Neural progenitor cell (in vitro differentiated cells): ENCODE measurements around the gene CD22. TPM values are rescaled to one million over a fixed set of nuclear protein-coding genes. Genes with fewer than 3 reads are reported as not detected.
"Not testable (repeated sequence)": the region's sequence is repeated elsewhere in the genome, so short reads cannot be mapped to it uniquely, and the experiment has no call there.

Experiments
- DNase-seq: peaks from one replicate; pipeline ENCODE4 v3.0.0-alpha.2; 2016; ENCODE audit warnings: low spot score
- H2AFZ ChIP-seq: fragments of 200-600 bp; sonication (generic); replicated peaks from 2 replicates; pipeline ENCODE4 v1.6.1; 2016; ENCODE audit warnings: antibody characterized with exemption
- H3F3A ChIP-seq: fragments of 200-600 bp; sonication (generic); 2 replicates; pipeline ENCODE4 v1.6.1; 2016; ENCODE audit warnings: antibody characterized with exemption, low read depth
- H3K27ac ChIP-seq: fragments of 200-600 bp; sonication (generic); 2 replicates; pipeline ENCODE4 v1.5.1; 2016; ENCODE audit warnings: mild to moderate bottlenecking
- H3K27me3 ChIP-seq: fragments of 200-600 bp; sonication (generic); 2 replicates; pipeline ENCODE4 v1.6.1; 2016; ENCODE audit warnings: mild to moderate bottlenecking, moderate library complexity
- H3K36me3 ChIP-seq: fragments of 200-600 bp; sonication (generic); 2 replicates; pipeline ENCODE4 v1.5.1; 2016
- H3K4me1 ChIP-seq: fragments of 200-600 bp; sonication (generic); 2 replicates; pipeline ENCODE4 v1.6.1; 2016; ENCODE audit warnings: mixed run types
- H3K4me2 ChIP-seq: fragments of 200-600 bp; sonication (generic); 2 replicates; pipeline ENCODE4 v1.6.1; 2016
- H3K4me3 ChIP-seq: fragments of 200-600 bp; sonication (generic); 2 replicates; pipeline ENCODE4 v1.5.1; 2016
- H3K79me2 ChIP-seq: fragments of 200-600 bp; sonication (generic); 2 replicates; pipeline ENCODE4 v1.6.1; 2016; ENCODE audit warnings: low read depth
- H3K9ac ChIP-seq: fragments of 200-600 bp; sonication (generic); 2 replicates; pipeline ENCODE4 v1.6.1; 2016
- H3K9me3 ChIP-seq: fragments of 200-600 bp; sonication (generic); 2 replicates; pipeline ENCODE4 v1.5.1; 2016; ENCODE audit warnings: low read depth
- H4K20me1 ChIP-seq: fragments of 200-600 bp; sonication (generic); 2 replicates; pipeline ENCODE4 v1.6.1; 2016; ENCODE audit warnings: low read depth
- H3K27ac Mint-ChIP-seq: 3 replicates; pipeline ENCODE4 v1.8.0; 2021; ENCODE audit warnings: mixed read lengths
- H3K27me3 Mint-ChIP-seq: 2 replicates; pipeline ENCODE4 v1.8.0; 2022; ENCODE audit warnings: low read depth, mild to moderate bottlenecking, inconsistent platforms, moderate library complexity, mixed read lengths; ENCODE audit not compliant: insufficient read depth
- H3K36me3 Mint-ChIP-seq: 3 replicates; pipeline ENCODE4 v1.8.0; 2021; ENCODE audit warnings: mixed read lengths
- H3K4me1 Mint-ChIP-seq: 3 replicates; pipeline ENCODE4 v1.8.0; 2021; ENCODE audit warnings: mixed read lengths
- H3K4me3 Mint-ChIP-seq: 3 replicates; pipeline ENCODE4 v1.8.0; 2021; ENCODE audit warnings: mild to moderate bottlenecking, moderate library complexity, mixed read lengths
- H3K9me3 Mint-ChIP-seq: 3 replicates; pipeline ENCODE4 v1.8.0; 2020; ENCODE audit warnings: mixed read lengths
- CTCF ChIP-seq: fragments of 200-600 bp; sonication (generic); IDR thresholded peaks from 2 replicates; pipeline ENCODE4 v1.5.1; 2017; ENCODE audit warnings: antibody characterized with exemption, mild to moderate bottlenecking
- EZH2 ChIP-seq: fragments of 200-600 bp; sonication (generic); IDR thresholded peaks from 2 replicates; pipeline ENCODE4 v1.6.1; 2017; ENCODE audit warnings: antibody characterized with exemption, mild to moderate bottlenecking, moderate library complexity
- EZH2phosphoT487 ChIP-seq: fragments of 200-600 bp; sonication (generic); IDR thresholded peaks from 2 replicates; pipeline ENCODE4 v1.6.1; 2017; ENCODE audit warnings: antibody characterized with exemption
- total RNA-seq: library from RNA; depleted of rRNA; stranded (reverse); fragments of >200 nt; gene quantifications from 2 replicates; pipeline ENCODE4 v1.2.3, GENCODE V29; 2015; ENCODE audit warnings: low replicate concordance

The CD22 gene
- total RNA-seq, 1 donor from 2014 or later, result not detected

- no peaks in the 10 kb centered on the region for H3K9me3 ChIP-seq
Measured at GRCh38 chr19:35375505-35376307, 46.7 kb downstream of the CD22 start.

GRCh38 chr19:35377656-35378055 lies 48.7 kb downstream of the CD22 start:
- TF ChIP-seq EZH2 (no peak), EZH2phosphoT487 (no peak), CTCF (no peak)
- Histone ChIP-seq H3K4me3 (no peak overlapping the region), H3K9ac (no peak overlapping the region), H3K36me3 (no peaks in the 10 kb centered on the region), H3K4me1 (no peaks in the 10 kb centered on the region), H3K79me2 (no peaks in the 10 kb centered on the region), H3F3A (no peaks in the 10 kb centered on the region), H3K27me3 (no peaks in the 10 kb centered on the region), H4K20me1 (no peaks in the 10 kb centered on the region), H3K4me2 (no peak overlapping the region), H3K9me3 (no peaks in the 10 kb centered on the region), H3K27ac (no peak overlapping the region), H2AFZ (no peak overlapping the region)
- Mint-ChIP-seq H3K27ac (no peak overlapping the region), H3K9me3 (peaks cover 9% of the 10 kb centered on the region), H3K36me3 (no peaks in the 10 kb centered on the region), H3K4me1 (no peaks in the 10 kb centered on the region), H3K27me3 (peaks cover 10% of the 10 kb centered on the region), H3K4me3 (no peak overlapping the region)
- no peak for DNase-seq

More at GRCh38 chr19:35375505-35376307, 46.7 kb downstream of the CD22 start:
- Histone ChIP-seq H3K4me3 (no peak overlapping the region), H3K9ac (no peak overlapping the region), H3K27ac (no peak overlapping the region), H3K79me2 (no peaks in the 10 kb centered on the region), H3K27me3 (no peaks in the 10 kb centered on the region), H3F3A (no peaks in the 10 kb centered on the region), H4K20me1 (no peaks in the 10 kb centered on the region), H3K4me1 (no peaks in the 10 kb centered on the region), H3K4me2 (no peak overlapping the region), H3K36me3 (no peaks in the 10 kb centered on the region), H2AFZ (no peak overlapping the region)
- DNase-seq, result no peak
- TF ChIP-seq EZH2phosphoT487 (no peak), CTCF (no peak), EZH2 (no peak)
- Mint-ChIP-seq H3K36me3 (no peaks in the 10 kb centered on the region), H3K27ac (no peak overlapping the region), H3K4me3 (no peak overlapping the region), H3K27me3 (peaks cover 10% of the 10 kb centered on the region), H3K4me1 (no peaks in the 10 kb centered on the region), H3K9me3 (peaks cover 2% of the 10 kb centered on the region)

- H3K4me1 ChIP-seq, result no peaks in the 10 kb centered on the region
- Mint-ChIP-seq H3K9me3 (peaks cover 12% of the 10 kb centered on the region), H3K4me1 (no peaks in the 10 kb centered on the region)
Measured at GRCh38 chr19:35378356-35378755, 49.4 kb downstream of the CD22 start.

GRCh38 chr19:35379545-35379944 lies 50.6 kb downstream of the CD22 start:
- not testable (repeated sequence) for H3F3A ChIP-seq, DNase-seq, H2AFZ ChIP-seq, H3K27me3 Mint-ChIP-seq, H3K4me1 Mint-ChIP-seq, H3K4me2 ChIP-seq, H3K36me3 ChIP-seq, H3K27me3 ChIP-seq, H3K27ac ChIP-seq, H4K20me1 ChIP-seq, H3K9me3 ChIP-seq, H3K27ac Mint-ChIP-seq, H3K4me1 ChIP-seq, H3K9ac ChIP-seq, H3K36me3 Mint-ChIP-seq, H3K79me2 ChIP-seq, H3K4me3 Mint-ChIP-seq, H3K4me3 ChIP-seq
- peaks cover 15% of the 10 kb centered on the region for H3K9me3 Mint-ChIP-seq

More at GRCh38 chr19:35378356-35378755, 49.4 kb downstream of the CD22 start:
- H3K4me2 ChIP-seq, result no peak overlapping the region
- H3K27me3 ChIP-seq, result no peaks in the 10 kb centered on the region
- no peaks in the 10 kb centered on the region for H3F3A ChIP-seq
- TF ChIP-seq EZH2 (no peak), CTCF (no peak), EZH2phosphoT487 (no peak)
- no peaks in the 10 kb centered on the region for H3K36me3 ChIP-seq
- DNase-seq, result no peak
- no peak overlapping the region for H3K27ac Mint-ChIP-seq
- H3K4me3 ChIP-seq, result no peak overlapping the region
- H3K36me3 Mint-ChIP-seq, result no peaks in the 10 kb centered on the region
- H3K9ac ChIP-seq, result no peak overlapping the region
- H4K20me1 ChIP-seq, result no peaks in the 10 kb centered on the region
- H3K79me2 ChIP-seq, result no peaks in the 10 kb centered on the region
- H3K4me3 Mint-ChIP-seq, result no peak overlapping the region
- no peak overlapping the region for H3K27ac ChIP-seq
- no peak overlapping the region for H2AFZ ChIP-seq
- no peaks in the 10 kb centered on the region for H3K9me3 ChIP-seq
- H3K27me3 Mint-ChIP-seq, result peaks cover 12% of the 10 kb centered on the region
